ENCODE data around the gene TSPAN15. TPM values are rescaled to one million over a fixed set of nuclear protein-coding genes. Genes with fewer than 3 reads are reported as not detected.

TSPAN15 gene
- total and polyA plus RNA-seq, 12 donors: 5.0 to 18.2 (median 10.6) TPM

DNA sequence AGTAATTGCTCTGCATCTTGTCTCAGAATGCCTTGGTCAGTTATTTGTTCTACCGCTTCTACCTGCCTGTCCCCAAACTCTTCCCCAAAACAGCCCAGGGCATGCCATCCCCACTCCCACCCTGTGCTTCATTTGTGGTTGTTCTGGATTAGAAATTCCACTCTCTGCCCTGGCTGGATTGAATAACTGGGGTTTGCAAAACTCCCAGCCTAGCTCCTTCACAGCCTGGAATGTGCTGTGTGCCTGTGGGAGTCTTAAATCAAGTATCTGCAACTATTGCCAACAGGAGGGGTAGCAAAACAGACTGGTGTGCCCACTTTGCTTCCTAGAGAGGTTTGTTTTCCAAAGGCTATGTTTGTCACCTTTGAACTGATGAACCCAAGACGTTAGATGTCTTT, 24.2 kb downstream of the TSPAN15 start:
- ATAC-seq: no peak
- no peaks in the 10 kb centered on the region for H3K9me3 ChIP-seq
- peaks cover 24 to 74% (median 60%) of the 10 kb centered on the region in 9 donors for H3K4me1 ChIP-seq
- 81 to 87% methylated on average over 2 of the region's 2 CpGs for WGBS, 2 donors
- H3K27ac ChIP-seq: peak overlapping the region in 8 of 10 donors; percentile 47 to 79 (median 65)
- H3K4me3 ChIP-seq: no peak overlapping the region
- intact Hi-C loops (cut with DNase I): no loop called here
- TF ChIP-seq, protein P1, sequence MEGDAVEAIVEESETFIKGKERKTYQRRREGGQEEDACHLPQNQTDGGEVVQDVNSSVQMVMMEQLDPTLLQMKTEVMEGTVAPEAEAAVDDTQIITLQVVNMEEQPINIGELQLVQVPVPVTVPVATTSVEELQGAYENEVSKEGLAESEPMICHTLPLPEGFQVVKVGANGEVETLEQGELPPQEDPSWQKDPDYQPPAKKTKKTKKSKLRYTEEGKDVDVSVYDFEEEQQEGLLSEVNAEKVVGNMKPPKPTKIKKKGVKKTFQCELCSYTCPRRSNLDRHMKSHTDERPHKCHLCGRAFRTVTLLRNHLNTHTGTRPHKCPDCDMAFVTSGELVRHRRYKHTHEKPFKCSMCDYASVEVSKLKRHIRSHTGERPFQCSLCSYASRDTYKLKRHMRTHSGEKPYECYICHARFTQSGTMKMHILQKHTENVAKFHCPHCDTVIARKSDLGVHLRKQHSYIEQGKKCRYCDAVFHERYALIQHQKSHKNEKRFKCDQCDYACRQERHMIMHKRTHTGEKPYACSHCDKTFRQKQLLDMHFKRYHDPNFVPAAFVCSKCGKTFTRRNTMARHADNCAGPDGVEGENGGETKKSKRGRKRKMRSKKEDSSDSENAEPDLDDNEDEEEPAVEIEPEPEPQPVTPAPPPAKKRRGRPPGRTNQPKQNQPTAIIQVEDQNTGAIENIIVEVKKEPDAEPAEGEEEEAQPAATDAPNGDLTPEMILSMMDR (IDR thresholded peaks at IDR 0.05): no peak
- H3K36me3 ChIP-seq: no peaks in the 10 kb centered on the region
- no peaks in the 10 kb centered on the region for H3K27me3 ChIP-seq
- DNase-seq: no peak

DNA sequence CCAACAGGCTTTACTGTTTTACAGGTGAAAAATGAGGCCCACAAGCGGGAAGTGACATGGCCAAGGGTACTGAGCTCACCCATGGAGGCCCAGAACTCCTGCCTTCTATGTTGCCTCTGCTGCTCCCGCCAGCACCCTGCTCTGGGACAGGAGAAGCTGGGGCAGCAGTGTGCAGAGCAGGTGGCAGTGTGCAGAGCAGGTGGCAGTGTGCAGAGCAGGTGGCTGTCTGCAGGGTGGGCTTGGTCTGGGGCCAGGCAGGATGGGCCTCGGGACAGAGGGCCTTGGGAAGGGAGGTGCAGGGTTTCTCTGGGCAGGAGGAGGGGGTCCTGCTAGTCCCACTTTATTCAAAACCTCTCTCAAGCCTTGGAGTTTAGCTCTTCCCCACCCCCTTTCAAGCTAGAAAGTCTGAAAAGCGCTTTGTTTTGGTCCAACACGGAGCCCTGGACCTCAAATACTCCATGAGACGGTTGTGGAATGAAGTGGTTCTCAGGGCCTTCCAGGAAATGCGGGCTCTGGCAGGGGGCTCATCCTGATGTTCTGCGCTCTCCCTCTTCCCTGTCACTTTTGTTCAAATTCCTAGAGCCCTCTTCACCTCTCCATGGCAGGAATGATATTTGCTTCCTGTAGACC, 26.8 kb downstream of the TSPAN15 start:
- 85 to 86% methylated on average over 8 of the region's 8 CpGs for WGBS, 2 donors
- no peak for DNase-seq
- H3K9me3 ChIP-seq: no peaks in the 10 kb centered on the region
- TF ChIP-seq, protein P1 (IDR thresholded peaks at IDR 0.05): no peak
- H3K4me3 ChIP-seq: no peak overlapping the region
- no peaks in the 10 kb centered on the region for H3K27me3 ChIP-seq
- peaks cover 26 to 84% (median 74%) of the 10 kb centered on the region in 9 donors for H3K4me1 ChIP-seq
- H3K36me3 ChIP-seq: no peaks in the 10 kb centered on the region
- peak overlapping the region in 5 of 10 donors; percentile 6 to 92 (median 89) for H3K27ac ChIP-seq
- ATAC-seq: no peak
- intact Hi-C loops (cut with DNase I): no loop called here

DNA sequence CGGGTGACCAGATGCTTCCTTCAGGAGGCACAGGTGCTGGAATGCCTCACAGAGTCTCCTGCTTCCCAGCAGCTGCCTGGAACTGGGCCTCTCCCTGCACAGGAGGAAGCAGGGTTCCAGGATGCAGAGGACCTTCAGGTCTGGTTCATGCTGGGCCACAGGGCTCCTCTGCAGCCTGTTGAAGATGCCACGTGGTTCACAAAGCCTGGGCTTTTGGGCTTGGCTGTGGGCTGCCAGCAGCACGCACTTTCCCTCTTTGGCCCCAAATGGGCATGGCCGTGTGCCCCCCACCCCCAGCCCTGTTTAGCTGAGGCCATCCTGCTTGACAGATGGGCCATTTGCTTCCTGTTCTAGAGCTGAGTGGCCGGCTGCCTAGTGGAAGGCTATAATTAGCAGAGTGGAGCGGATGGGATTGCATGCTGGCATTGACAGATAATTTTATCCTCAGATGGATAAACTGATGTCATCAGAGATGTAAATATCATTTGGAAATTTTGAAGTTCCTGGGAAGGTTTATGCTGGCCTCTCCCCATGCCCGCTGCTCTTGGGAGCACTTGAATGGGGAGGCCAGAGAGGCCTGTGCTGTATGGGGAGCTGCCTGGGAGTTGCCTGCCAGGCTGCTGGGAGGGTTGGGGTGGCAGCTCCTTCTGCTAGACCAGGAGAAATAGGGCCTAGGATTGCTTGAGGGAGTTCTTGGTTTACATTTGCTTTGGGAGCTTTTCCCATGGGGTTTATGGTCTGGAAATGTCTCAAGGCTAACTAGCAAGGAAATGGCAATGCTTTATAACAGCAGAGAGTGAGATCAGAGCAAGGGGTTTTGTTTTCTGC, 28.2 kb downstream of the TSPAN15 start:
- DNase-seq (peak; percentile 50 to 70), ATAC-seq (peak; percentile 60 to 87 (median 75))
- peak overlapping the region; percentile 62 to 92 (median 84) for H3K27ac ChIP-seq
- intact Hi-C loops (cut with DNase I): no loop called here
- WGBS, 2 donors: 20 to 29% methylated on average over 7 of the region's 7 CpGs
- H3K4me1 ChIP-seq: peaks cover 25 to 84% (median 73%) of the 10 kb centered on the region in 9 donors
- no peak overlapping the region for H3K4me3 ChIP-seq
- no peaks in the 10 kb centered on the region for H3K27me3 ChIP-seq
- H3K36me3 ChIP-seq: no peaks in the 10 kb centered on the region
- no peaks in the 10 kb centered on the region for H3K9me3 ChIP-seq
- TF ChIP-seq, protein P1 (IDR thresholded peaks at IDR 0.05): no peak

DNA sequence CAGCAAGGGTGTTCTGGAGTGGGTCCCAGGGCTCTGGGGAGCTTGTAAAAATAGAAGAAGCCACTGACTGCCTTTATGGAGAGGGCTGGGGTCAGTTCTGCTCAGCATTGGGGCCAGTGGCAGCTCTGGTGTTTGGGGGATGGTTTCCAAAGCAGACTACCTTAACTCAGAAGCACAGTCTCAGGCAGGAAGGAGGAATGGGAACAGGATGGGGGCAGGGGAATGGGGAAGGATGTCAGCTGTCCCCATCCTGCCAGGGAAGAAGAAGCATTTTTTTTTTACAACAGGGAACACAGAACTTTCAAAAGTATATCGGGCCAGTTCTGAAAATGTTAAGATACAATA, 28.8 kb downstream of the TSPAN15 start:
- WGBS, 2 donors: 40 to 48% methylated on average over 1 of the region's 1 CpG
- H3K4me1 ChIP-seq: peaks cover 20 to 84% (median 71%) of the 10 kb centered on the region in 9 donors
- TF ChIP-seq, protein P1 (IDR thresholded peaks at IDR 0.05): no peak
- no peak overlapping the region for H3K4me3 ChIP-seq
- H3K36me3 ChIP-seq: no peaks in the 10 kb centered on the region
- no peaks in the 10 kb centered on the region for H3K27me3 ChIP-seq
- ATAC-seq (peak; percentile 36 to 75 (median 56)), DNase-seq (peak in 1 of 2 donors; percentile 46)
- H3K9me3 ChIP-seq: no peaks in the 10 kb centered on the region
- intact Hi-C loops (cut with DNase I): no loop called here
- H3K27ac ChIP-seq: peak overlapping the region; percentile 62 to 92 (median 84)

Data from heart right ventricle (tissue), 16 donors.